Fibroblast of upper back skin (primary cell): Measurements from ENCODE around the gene COX18.

Experiments used
- DNase-seq: peaks from one replicate; pipeline ENCODE4 v3.0.0-alpha.2; 2013

COX18 gene, protein sequence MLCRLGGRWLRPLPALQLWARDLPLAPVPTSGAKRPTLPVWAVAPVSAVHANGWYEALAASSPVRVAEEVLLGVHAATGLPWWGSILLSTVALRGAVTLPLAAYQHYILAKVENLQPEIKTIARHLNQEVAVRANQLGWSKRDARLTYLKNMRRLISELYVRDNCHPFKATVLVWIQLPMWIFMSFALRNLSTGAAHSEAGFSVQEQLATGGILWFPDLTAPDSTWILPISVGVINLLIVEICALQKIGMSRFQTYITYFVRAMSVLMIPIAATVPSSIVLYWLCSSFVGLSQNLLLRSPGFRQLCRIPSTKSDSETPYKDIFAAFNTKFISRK

GRCh38 chr4:73069338-73070073 lies at the start of gene COX18:
Gene COX18, minus strand, starts transcription at chr4:73069716. Its CDS starts 67 bp downstream, at chr4:73069649.
- peak; percentile 99 for DNase-seq

DNA sequence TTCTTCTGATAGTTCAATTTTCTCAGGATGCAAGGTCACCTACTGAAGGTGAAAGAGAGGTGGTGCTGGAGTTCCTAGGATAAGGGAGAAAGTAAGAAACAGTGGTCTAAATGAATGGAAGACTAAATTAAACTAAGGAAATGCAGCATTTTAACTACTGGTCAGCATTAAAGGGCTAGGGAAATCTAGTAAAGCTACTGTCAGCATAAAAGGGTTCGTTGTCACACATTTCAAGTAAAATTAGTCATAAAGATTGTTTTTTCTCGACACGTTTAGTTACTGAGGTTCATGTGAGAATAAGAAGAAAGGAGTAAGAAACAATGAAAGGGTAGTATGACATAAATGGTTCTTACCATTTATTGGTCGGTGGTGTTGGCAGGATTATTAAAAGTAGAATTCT lies 40.0 kb upstream of the COX18 start:
- no peak for DNase-seq

GRCh38 chr4:73104695-73105094 lies 35.2 kb upstream of the COX18 start:
- no peak for DNase-seq

DNA sequence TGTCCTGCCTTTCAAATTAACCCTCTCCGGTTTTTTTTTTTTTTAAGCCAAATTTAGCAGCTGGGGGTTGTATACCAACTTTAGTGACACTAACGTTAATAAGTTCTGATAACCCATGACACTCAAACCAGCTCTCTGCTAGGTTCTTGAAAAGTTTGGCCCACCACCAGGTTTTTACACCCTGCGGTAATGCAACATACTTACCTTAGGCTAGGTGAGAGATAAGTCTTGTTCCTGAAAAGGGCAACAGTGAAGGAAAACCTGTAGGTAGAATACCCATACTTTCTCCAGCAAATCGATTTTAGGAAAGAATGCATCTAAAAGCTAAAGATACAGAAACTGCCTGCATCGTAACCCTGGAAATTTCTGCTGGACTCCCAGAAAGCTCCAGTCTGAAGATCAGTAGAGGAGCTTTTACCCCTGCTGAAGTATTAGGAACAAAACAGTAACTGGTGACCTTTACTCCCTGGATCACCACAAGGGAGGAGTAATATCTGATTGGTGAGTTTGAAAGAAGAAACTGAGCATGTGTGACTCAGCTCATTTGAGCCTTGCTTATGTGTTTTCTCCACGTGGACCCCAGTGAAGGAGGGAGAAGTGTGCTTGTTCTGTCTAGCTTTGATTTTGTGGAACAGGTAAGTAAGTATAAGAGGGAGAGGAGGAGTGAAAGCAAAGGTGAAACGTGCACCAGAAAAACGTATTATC lies 34.4 kb upstream of the COX18 start:
- no peak for DNase-seq

DNA sequence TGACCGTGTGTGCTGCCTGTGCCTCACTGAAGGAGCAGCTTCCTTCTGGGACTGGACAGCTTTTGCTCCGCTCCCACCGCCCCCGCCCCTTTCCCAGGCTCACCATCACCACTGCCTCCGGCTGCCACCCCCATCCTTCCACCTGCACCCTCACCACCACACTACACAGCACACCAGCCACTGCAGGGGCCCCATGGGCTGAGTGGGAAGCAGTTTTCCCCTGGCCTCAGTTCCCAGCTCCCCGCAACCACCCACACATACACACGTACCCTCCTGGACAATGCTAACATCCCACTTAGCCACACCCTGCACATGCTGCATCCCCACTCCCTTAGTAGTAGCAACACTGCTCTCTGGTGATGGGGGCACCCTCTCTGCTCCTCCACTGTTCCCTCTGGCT lies 29.6 kb upstream of the COX18 start:
- no peak for DNase-seq

- no peak for DNase-seq
These were observed 29.2 kb upstream of the COX18 start for GRCh38 chr4:73098713-73099112.

- no peak for DNase-seq
These were observed 28.5 kb upstream of the COX18 start for GRCh38 chr4:73098016-73098415.

- no peak for DNase-seq
These were observed 23.4 kb upstream of the COX18 start for GRCh38 chr4:73092868-73093267.

DNA sequence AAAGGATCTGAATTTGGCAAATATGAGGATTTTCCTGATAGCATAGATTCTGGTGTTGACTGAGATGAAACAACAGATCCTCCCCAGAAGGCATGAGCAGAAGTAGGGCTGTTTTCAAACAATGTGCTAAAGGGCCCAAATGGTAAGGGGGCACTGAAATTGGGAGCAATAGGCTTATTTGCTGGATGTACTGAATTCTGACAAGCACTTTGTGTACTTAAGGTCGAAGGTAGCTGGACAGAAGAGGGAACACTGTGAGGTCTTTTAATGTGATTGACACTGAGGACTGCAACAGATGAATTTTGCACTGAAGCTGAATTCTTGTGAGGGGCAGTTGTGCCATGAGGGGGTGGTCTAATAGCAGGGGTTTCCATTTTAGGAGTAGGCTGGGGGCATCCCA lies 21.2 kb upstream of the COX18 start:
- DNase-seq = no peak

DNA sequence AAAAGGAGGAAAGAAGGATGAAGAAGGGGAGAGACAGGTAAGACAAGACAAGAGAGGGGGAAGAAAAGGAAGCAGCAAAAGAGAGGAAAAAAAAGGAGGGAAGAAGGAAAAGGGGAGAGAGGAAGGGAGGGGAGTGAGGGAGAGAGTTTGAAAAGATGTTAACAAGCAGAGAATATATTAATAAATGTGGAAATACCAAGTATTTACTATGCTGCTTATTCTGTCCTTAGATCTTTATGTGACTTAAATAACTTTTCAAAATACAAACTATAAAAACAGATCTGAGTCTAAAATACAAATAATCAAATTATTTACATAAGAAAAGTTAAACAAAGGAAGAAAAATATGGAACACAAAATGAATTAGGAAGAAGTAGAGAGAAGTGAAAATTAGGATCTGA lies 18.4 kb upstream of the COX18 start:
- DNase-seq = no peak

GRCh38 chr4:73086095-73086868 lies 16.8 kb upstream of the COX18 start:
- DNase-seq = no peak

GRCh38 chr4:73080789-73081188 lies 11.3 kb upstream of the COX18 start:
- no peak for DNase-seq

- no peak for DNase-seq
These were observed 6.3 kb upstream of the COX18 start for GRCh38 chr4:73075832-73076231.

- no peak for DNase-seq
These were observed 516 bp upstream of the COX18 start for GRCh38 chr4:73070074-73070390.

DNA sequence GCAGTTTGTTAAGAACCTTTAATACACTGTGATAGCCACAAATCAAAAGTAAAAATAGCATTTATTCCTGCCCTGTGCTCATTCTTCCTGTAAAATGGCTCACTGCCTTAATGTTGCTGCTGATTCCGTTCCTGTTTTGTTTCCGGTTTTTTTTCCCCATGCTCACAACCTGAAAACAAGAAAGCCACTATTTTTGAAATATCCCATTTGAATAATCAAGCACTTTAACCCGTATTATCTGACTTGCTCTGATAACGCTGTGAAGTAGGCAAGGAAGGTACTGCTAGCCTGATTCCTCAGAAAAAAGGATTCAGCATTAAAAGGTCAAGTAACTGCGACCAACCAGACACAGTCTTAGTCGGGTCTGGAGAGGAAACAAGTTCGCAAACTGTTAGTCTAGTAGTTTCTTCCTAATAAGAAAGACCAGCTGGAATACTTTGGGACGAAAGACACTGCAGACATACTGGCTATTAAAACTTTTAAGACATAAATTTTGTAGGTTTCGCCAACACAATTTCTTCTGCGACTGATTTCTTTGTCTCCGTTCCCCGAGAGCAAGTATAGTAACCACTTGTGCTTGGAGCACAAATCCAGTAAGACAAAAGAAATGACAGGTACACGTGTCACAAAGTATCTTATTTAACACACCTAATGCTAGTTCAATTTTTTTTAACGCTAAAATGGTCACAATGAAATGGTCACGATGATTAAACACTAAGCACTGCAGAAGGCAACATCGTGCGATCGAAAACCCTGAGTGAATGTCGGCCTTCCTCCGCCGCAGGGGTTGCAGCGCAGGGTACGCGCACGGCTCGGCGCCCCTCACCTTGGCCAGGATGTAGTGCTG lies 802 bp downstream of the COX18 start:
- peak; percentile 20 for DNase-seq

- DNase-seq = no peak
These were observed 1.5 kb downstream of the COX18 start for GRCh38 chr4:73067971-73068394.

- no peak for DNase-seq
These were observed 2.6 kb downstream of the COX18 start for GRCh38 chr4:73066928-73067327.

DNA sequence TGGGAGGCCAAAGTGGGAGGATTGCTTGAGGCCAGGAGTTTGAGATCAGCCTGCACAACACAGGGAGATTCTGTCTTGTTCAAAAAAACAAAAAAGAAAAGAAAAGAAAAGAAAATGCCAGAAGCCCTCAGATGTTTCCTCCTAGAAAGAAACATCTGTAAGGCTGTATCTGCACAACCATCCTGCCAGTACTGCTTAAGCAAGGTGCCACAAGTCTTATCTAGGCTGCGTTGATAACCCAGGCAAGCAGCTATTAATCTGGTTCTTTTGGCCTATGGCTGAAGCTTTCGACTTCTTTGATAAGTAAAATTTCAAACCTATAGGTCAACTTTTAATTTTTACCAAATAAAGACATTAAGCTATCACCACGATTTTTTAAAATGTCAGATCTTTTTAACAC lies 3.1 kb downstream of the COX18 start:
- DNase-seq = no peak

- DNase-seq = no peak
These were observed 5.0 kb downstream of the COX18 start for GRCh38 chr4:73064536-73064935.

GRCh38 chr4:73055241-73055897 lies 14.1 kb downstream of the COX18 start:
- DNase-seq = no peak

GRCh38 chr4:73053974-73054480 lies 15.5 kb downstream of the COX18 start:
- DNase-seq = peak; percentile 64
